Activated CD4-positive, alpha-beta T cell treated with anti-CD3 and anti-CD28 coated beads, Interleukin-2, amount 50 U/mL, for 24 hours (primary cell): ENCODE results near the gene ICAM1.
"Not testable (repeated sequence)": the region's sequence is repeated elsewhere in the genome, so short reads cannot be mapped to it uniquely, and the experiment has no call there.

Experiments used
- DNase-seq, 2 donors: peaks; one replicate each; pipeline ENCODE4 v3.0.0-alpha.2; 2020; ENCODE audit warnings: low read depth in 1 of 2, low spot score in 1 of 2

ICAM1 gene

GRCh38 chr19:10270616-10271394 is at the start of gene ICAM1:
Gene ICAM1, plus strand, starts transcription at chr19:10271120. Its CDS starts 40 bp downstream, at chr19:10271160.
- DNase-seq = peak in 1 of 2 donors; percentile 56

GRCh38 chr19:10222201-10222890 is 48.6 kb upstream of the ICAM1 start:
- no peak for DNase-seq

- DNase-seq = no peak
These were observed 47.3 kb upstream of the ICAM1 start for GRCh38 chr19:10223488-10224213.

- no peak for DNase-seq
These were observed 46.6 kb upstream of the ICAM1 start for GRCh38 chr19:10224337-10224736.

GRCh38 chr19:10226021-10226375 is 44.9 kb upstream of the ICAM1 start:
- no peak for DNase-seq

- no peak for DNase-seq
These were observed 44.4 kb upstream of the ICAM1 start for GRCh38 chr19:10226376-10227025.

- DNase-seq = no peak
These were observed 43.6 kb upstream of the ICAM1 start for GRCh38 chr19:10227026-10227971.

GRCh38 chr19:10228393-10228792 is 42.5 kb upstream of the ICAM1 start:
- no peak for DNase-seq

GRCh38 chr19:10228920-10229319 is 42.0 kb upstream of the ICAM1 start:
- no peak for DNase-seq

- DNase-seq = peak; percentile 40 to 47
These were observed 40.6 kb upstream of the ICAM1 start for GRCh38 chr19:10230173-10230860.

GRCh38 chr19:10230861-10231611 is 39.9 kb upstream of the ICAM1 start, which contains the start of gene S1PR2:
Gene S1PR2, minus strand, starts transcription at chr19:10231331. Its CDS starts 6,426 bp downstream, at chr19:10224905.
- DNase-seq = peak; percentile 38 to 49

GRCh38 chr19:10231612-10232228 is 39.2 kb upstream of the ICAM1 start:
- DNase-seq = no peak

GRCh38 chr19:10233946-10234345 is 37.0 kb upstream of the ICAM1 start:
- no peak for DNase-seq

- DNase-seq = no peak
These were observed 35.9 kb upstream of the ICAM1 start for GRCh38 chr19:10235003-10235402.

GRCh38 chr19:10235409-10235808 is 35.5 kb upstream of the ICAM1 start:
- DNase-seq = not testable (repeated sequence)

- no peak for DNase-seq
These were observed 33.2 kb upstream of the ICAM1 start for GRCh38 chr19:10237702-10238101.

GRCh38 chr19:10238172-10238783 is 32.6 kb upstream of the ICAM1 start:
- DNase-seq = no peak
